ENCODE measurements around the gene ABHD11.
"Not testable (repeated sequence)": the region's sequence is repeated elsewhere in the genome, so short reads cannot be mapped to it uniquely, and the experiment has no call there.

The ABHD11 gene

GRCh38 chr7:73722182-73722581 is 16.4 kb downstream of the ABHD11 start:
- not testable (repeated sequence) for H3K27ac ChIP-seq; DNase-seq (ENCODE audit: low read depth, low spot score)

DNA sequence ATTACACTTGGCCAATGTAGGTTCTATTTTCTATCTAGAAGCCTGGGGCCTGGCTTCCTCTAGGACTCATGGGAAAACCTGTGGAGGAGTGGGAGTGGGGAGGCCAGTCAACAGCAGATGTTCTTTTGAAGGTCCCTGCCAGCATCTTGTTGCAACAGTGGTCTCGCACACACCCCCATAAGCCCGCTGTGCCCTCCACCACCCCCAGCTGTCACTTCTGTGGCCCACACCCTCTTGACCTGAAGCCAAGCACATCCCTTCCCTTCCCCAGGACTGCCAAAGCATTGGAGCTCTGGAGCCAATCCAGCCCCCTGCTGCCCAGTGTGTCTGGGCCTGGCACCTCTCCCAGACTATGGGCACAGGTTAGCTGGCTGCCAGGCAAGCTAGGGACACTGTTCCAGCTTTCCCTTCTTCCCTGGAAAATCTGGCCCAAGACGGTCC is 17.2 kb downstream of the ABHD11 start:
- DNase-seq (ENCODE audit: low read depth, low spot score), result no peak
- H3K27ac ChIP-seq, result no peak overlapping the region

DNA sequence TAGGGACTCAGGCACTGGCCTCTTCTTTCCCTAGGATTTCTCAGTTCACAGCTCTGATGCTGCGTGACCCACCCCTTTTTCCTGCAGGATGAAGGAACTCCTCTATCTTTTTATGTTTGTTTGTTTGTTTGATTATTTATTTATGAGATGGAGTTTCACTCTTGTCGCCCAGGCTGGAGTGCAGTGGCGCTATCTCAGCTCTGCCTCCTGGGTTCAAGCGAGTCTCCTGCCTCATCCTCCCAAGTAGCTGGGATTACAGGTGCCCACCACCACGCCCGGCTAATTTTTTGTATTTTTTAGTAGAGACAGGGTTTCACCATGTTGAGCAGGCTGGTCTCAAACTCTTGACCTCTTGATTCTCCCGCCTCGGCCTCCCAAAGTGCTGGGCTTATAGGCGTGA is 18.2 kb downstream of the ABHD11 start:
- DNase-seq (ENCODE audit: low read depth, low spot score), result not testable (repeated sequence)

GRCh38 chr7:73719806-73720169 is 18.8 kb downstream of the ABHD11 start:
- no peak for DNase-seq (ENCODE audit: low read depth, low spot score)
- H3K27ac ChIP-seq, result no peak overlapping the region

More for the DNA sequence above, 18.2 kb downstream of the ABHD11 start:
- not testable (repeated sequence) for H3K27ac ChIP-seq

DNA sequence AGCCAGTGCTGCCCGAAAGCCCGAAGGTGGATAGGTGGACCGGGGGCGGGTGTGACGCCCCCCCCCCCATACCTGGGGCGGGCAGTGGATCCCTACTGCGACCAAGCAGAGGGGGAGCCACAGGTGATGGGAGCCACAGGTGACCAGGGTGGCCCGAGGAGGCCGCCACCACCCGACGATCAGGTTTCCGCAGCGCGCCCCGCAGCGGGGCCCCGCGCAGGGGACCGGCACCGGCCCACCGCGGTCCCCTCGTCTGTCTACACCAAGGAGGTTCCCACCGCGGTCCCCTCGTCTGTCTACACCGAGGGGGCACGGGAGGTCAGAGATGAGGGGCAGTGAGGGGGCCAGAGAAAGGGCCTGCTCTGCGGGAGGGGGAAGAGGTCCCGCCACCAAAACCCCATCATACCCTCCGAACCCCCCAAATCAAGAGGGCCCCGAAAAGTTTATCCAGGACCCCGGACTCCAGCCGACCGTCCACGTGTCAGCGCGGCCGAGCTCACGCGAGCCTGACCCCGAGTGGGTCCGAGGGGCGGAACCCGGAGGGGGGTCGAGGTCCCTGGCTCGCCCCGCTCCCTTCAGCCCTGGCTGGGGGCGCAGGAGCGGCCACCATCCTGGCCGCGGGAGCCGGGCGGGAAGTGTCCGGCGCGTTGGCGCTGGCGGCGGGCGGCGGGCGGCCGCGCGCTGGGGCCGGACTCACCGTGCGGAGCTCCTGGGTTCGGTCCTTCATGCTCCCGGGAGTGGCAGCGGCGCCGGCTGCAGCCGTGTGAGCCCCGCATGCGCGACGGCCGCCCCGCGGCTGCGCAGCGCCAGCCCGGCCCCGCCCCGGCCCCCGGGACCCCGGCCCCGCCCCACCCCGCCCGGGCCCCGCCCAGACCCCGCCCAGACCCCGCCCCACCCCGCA is 19.4 kb downstream of the ABHD11 start, which contains the start of gene STX1A:
Gene STX1A, minus strand, starts transcription at position 765 of the 901 bp plus-strand sequence. Its CDS starts 38 bp downstream, at position 727.
- peak within 1 kb of the TSS; percentile 91 for H3K27ac ChIP-seq
- no peak for DNase-seq (ENCODE audit: low read depth, low spot score)

DNA sequence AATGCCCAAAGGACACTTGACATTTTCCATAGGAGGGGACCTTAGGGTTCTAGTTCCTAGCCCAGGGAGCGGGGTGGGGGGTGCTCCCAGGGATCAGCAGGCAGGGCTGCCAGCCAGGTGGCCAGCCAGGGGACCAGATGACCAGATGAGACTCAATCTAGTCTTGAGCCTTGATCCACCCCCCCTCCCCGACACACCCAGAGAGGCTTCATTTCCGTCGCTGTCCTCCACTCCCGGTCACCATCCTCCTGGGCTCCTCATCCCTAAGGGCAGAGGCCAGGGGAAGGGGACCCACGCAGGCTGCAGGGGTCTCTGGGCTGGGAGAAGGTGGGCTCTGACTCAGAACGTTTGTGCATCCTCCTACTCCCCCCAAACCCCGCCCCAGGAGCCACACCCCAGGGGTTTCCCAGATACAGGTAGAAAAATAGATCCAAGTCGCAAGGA is 20.1 kb downstream of the ABHD11 start:
- H3K27ac ChIP-seq, result peak overlapping the region; percentile 91
- DNase-seq (ENCODE audit: low read depth, low spot score), result no peak

DNA sequence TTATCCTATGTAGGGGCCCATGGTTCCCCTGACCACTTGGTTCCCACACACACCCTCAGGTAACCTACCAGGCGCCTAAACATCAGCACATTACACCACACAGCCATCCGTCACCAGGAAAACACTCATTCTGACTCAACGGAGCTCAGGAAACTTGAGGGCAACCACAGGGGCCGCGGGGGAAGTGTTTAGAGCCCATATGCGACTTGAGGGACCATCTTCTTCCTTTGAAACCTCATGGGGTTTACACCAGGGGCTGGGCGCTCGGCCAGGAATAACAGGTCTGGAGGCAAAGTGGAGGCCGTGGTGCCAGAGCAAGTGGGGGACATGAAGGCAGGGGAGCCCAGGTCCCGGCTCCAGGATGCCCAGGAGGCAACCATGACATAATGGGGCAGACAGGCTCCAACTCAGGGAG is 20.6 kb downstream of the ABHD11 start:
- H3K27ac ChIP-seq, result peak overlapping the region; percentile 91
- DNase-seq (ENCODE audit: low read depth, low spot score), result no peak

GRCh38 chr7:73717025-73717807 is 21.4 kb downstream of the ABHD11 start:
- DNase-seq (ENCODE audit: low read depth, low spot score), result no peak
- H3K27ac ChIP-seq, result peak overlapping the region; percentile 91

GRCh38 chr7:73716318-73716890 is 22.2 kb downstream of the ABHD11 start:
- peak overlapping the region; percentile 91 for H3K27ac ChIP-seq
- DNase-seq (ENCODE audit: low read depth, low spot score), result no peak

- peak; percentile 90 for DNase-seq (ENCODE audit: low read depth, low spot score)
- peak overlapping the region; percentile 91 for H3K27ac ChIP-seq
Measured at GRCh38 chr7:73715648-73716317, 22.8 kb downstream of the ABHD11 start.

GRCh38 chr7:73713319-73713718 is 25.3 kb downstream of the ABHD11 start:
- not testable (repeated sequence) for H3K27ac ChIP-seq; DNase-seq (ENCODE audit: low read depth, low spot score)

DNA sequence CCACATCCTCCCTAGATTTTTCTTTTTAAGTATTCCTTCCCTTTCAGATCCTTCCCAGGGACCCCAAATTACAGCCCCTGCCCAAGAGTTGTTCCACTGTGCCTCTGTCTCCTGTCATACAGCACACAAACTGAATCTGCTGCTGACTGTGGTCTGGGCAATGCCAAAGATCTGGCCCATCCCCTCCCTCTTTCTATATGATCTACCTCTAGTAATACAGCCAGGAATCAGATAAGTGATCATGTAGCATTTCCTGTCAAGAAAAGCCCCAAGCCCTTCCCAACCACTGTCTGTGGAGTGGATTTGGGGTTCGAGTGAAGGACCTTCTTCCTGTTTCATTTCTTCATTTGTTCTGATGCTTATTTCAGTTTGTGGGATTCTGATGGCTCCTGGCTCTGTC is 25.8 kb downstream of the ABHD11 start:
- H3K27ac ChIP-seq, result no peak overlapping the region
- no peak for DNase-seq (ENCODE audit: low read depth, low spot score)

DNA sequence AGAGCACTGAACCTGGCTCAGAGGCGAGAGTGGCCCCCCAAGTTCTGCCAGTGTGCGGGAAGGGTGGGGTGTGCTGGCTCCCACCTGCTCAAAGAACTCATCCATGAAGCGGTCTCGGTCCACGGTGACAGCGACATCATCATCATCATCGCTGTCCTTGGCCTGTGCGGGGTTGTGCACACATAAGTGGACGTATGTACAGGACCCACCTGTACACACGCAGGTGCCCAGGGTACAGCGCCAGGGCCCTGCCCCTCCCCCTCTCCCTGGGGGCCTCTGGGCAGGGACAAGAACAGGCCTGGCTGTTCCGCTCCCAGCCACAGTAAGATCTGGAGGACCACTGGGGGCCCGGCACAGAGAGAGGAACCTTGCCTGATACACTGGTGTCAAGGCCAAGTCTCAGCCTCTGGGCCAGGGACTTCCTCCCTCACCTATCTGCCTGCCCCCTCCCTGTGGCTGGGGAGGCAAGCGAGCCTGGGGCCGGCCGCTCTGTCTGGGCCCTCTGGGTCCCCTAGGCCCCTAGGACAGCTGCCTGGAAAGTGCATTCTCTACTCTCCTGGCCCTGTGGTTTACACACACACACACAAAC is 29.5 kb downstream of the ABHD11 start:
- H3K27ac ChIP-seq, result no peak overlapping the region
- DNase-seq (ENCODE audit: low read depth, low spot score), result no peak

GRCh38 chr7:73707045-73707631 is 31.5 kb downstream of the ABHD11 start:
- peak overlapping the region; percentile 57 for H3K27ac ChIP-seq
- no peak for DNase-seq (ENCODE audit: low read depth, low spot score)

GRCh38 chr7:73706126-73707044 is 32.2 kb downstream of the ABHD11 start:
- DNase-seq (ENCODE audit: low read depth, low spot score), result no peak
- H3K27ac ChIP-seq, result peak overlapping the region; percentile 57

DNA sequence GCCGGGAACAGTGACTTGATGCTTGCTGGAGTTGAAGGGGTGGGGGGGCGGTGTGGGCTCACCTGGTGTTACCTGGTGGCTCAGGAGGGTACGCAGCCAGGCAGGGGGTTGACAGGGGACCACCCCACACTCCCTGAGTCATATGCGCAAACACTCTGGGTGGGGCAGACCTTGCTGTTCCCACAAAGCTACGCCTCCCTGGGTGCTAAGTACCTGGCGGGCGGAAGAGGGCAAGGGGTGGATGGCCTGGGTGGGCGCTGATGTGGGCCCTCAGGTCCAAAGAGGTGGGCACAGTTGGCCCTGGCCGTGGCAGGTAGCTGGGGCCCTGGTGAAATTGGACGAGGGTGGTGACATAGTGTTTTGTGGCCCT is 33.1 kb downstream of the ABHD11 start:
- peak overlapping the region; percentile 57 for H3K27ac ChIP-seq
- no peak for DNase-seq (ENCODE audit: low read depth, low spot score)

DNA sequence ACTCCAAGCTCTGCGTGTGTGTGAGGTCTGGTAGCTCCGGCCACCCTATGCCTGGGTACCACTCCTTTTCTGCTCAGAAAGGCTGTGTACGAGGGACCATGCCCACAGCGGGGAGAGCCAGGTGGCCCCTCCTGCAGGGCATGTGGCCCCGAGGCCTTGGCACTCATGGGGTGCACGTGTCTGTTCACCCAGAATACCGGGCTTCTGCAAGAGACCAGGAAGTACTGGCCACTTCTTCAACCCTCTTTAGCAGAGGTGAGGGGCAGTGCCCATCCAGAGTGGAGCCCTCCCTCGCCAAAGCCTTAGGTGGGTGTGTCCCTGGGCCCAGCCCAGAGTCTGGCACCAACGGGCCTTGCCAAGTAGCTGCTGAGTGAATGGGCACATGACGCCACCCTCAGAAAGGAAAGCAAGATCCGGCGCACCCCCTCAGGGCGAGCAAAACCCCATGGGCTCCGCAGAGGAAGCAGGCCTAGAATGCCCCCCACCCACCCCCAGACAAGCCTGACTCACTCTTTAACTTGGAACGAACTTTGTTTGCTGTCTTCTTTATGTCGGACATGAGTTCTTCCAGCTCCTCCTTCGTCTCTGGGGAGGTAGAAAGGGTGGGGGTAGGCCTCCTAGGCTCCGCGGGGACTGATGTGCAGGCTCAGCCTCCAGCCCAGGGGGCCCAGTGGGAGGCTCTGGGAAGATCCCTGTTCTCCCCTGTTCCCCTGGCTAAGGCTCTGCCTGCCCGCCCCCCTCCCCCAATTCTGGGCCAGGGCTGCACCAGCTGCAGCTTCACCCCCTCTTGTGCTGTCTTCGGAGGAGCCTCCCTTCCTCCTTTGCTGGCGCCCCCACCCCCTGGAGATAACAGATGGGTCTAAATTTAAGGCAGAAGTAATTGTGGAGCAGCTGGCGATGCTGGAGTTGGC is 33.7 kb downstream of the ABHD11 start:
- peak overlapping the region; percentile 57 for H3K27ac ChIP-seq
- no peak for DNase-seq (ENCODE audit: low read depth, low spot score)
